ENCODE results near the gene DTX3L.

Gene DTX3L

DNA sequence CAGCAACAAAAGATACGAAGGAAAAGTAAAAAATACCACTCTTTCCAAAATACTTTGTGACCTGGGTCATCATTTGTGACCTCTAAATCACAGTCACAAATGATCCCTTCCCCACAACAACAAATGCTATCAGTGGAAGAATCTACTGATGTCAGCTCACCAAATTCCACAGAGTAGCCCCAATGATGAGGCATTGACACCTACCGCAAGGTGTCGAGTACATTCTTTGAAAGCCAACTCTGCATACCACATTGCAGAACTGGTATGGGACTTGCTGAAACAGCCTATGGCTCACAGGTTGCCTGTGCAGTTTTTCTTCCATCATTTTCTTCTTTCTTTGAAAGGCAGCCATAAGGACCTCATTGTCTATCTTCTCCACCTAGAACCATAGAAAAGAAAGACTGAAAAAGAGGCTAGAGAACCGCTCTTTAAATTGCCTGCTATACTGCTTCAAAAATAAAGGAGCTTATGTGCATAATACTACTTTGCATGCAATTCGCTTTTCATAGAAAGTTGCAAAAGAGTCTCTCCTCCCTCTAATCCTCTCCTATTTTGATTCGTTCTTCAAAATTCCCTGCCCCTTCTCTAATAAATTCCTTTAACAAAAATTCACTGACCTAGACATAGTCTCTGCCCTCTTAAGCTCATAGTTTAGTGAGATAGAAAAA is 28.0 kb upstream of the DTX3L start:
- no peaks in the 10 kb centered on the region for H3K27me3 ChIP-seq (ENCODE audit: insufficient read depth, low read length)
- no peak overlapping the region for H2AFZ ChIP-seq (ENCODE audit: low read length, unreplicated experiment)
- peaks cover 15% of the 10 kb centered on the region for H3K4me1 ChIP-seq (ENCODE audit: control insufficient read depth, insufficient read depth, low read length, unreplicated experiment)
- no peak overlapping the region for H3K4me3 ChIP-seq (ENCODE audit: low read depth, low read length)
- H3K79me2 ChIP-seq (ENCODE audit: control insufficient read depth, insufficient read depth, low read length, unreplicated experiment), result peaks cover 3% of the 10 kb centered on the region
- no peak overlapping the region for H3K27ac ChIP-seq (ENCODE audit: low read depth, low read length)
- peaks cover 68% of the 10 kb centered on the region for H3K36me3 ChIP-seq (ENCODE audit: insufficient read depth, low read length)

- peaks cover 15% of the 10 kb centered on the region for H3K4me1 ChIP-seq (ENCODE audit: control insufficient read depth, insufficient read depth, low read length, unreplicated experiment)
- H3K79me2 ChIP-seq (ENCODE audit: control insufficient read depth, insufficient read depth, low read length, unreplicated experiment), result peaks cover 3% of the 10 kb centered on the region
- no peak overlapping the region for H3K27ac ChIP-seq (ENCODE audit: low read depth, low read length)
- H3K27me3 ChIP-seq (ENCODE audit: insufficient read depth, low read length), result no peaks in the 10 kb centered on the region
- H2AFZ ChIP-seq (ENCODE audit: low read length, unreplicated experiment), result no peak overlapping the region
- H3K36me3 ChIP-seq (ENCODE audit: insufficient read depth, low read length), result peaks cover 65% of the 10 kb centered on the region
- H3K4me3 ChIP-seq (ENCODE audit: low read depth, low read length), result no peak overlapping the region
These were observed 27.5 kb upstream of the DTX3L start for GRCh38 chr3:122536632-122537001.

DNA sequence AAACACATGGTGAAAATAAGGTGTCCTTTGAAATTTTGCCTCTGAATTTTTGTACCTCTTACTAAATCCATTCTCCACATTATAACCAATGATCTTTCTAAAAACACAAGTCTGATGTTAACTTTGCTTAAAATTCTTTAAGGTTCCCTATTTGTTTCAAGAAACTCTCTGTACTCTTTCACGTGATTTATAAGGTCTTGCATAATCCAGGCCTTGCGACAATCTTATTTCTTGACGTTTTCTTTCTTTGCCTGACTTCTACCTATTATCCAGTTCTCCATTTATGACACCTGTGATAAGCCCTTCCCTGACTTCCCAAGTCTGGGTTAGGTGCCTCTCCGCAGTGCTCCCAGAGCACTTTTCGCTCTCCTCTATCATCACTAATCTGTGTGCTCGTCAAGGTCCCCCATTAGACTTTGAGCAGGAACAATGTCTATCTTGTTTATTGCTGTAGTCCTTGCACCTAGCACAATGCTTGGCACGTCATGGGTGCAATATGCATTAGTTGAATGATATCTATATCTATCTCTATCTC is 25.1 kb upstream of the DTX3L start:
- H3K4me3 ChIP-seq (ENCODE audit: low read depth, low read length), result no peak overlapping the region
- no peak overlapping the region for H2AFZ ChIP-seq (ENCODE audit: low read length, unreplicated experiment)
- peaks cover 3% of the 10 kb centered on the region for H3K79me2 ChIP-seq (ENCODE audit: control insufficient read depth, insufficient read depth, low read length, unreplicated experiment)
- no peaks in the 10 kb centered on the region for H3K27me3 ChIP-seq (ENCODE audit: insufficient read depth, low read length)
- peaks cover 5% of the 10 kb centered on the region for H3K4me1 ChIP-seq (ENCODE audit: control insufficient read depth, insufficient read depth, low read length, unreplicated experiment)
- no peak overlapping the region for H3K27ac ChIP-seq (ENCODE audit: low read depth, low read length)
- peaks cover 49% of the 10 kb centered on the region for H3K36me3 ChIP-seq (ENCODE audit: insufficient read depth, low read length)

GRCh38 chr3:122546151-122546550 is 18.0 kb upstream of the DTX3L start:
- Histone ChIP-seq H3K4me1 (ENCODE audit: control insufficient read depth, insufficient read depth, low read length, unreplicated experiment) (no peaks in the 10 kb centered on the region), H3K36me3 (ENCODE audit: insufficient read depth, low read length) (peaks cover 55% of the 10 kb centered on the region), H3K4me3 (ENCODE audit: low read depth, low read length) (no peak overlapping the region), H2AFZ (ENCODE audit: low read length, unreplicated experiment) (no peak overlapping the region), H3K79me2 (ENCODE audit: control insufficient read depth, insufficient read depth, low read length, unreplicated experiment) (peaks cover 4% of the 10 kb centered on the region), H3K27ac (ENCODE audit: low read depth, low read length) (no peak overlapping the region), H3K27me3 (ENCODE audit: insufficient read depth, low read length) (no peaks in the 10 kb centered on the region)

- Histone ChIP-seq H3K79me2 (ENCODE audit: control insufficient read depth, insufficient read depth, low read length, unreplicated experiment) (peaks cover 4% of the 10 kb centered on the region), H3K4me1 (ENCODE audit: control insufficient read depth, insufficient read depth, low read length, unreplicated experiment) (no peaks in the 10 kb centered on the region), H2AFZ (ENCODE audit: low read length, unreplicated experiment) (no peak overlapping the region), H3K27ac (ENCODE audit: low read depth, low read length) (no peak overlapping the region), H3K4me3 (ENCODE audit: low read depth, low read length) (no peak overlapping the region), H3K27me3 (ENCODE audit: insufficient read depth, low read length) (no peaks in the 10 kb centered on the region), H3K36me3 (ENCODE audit: insufficient read depth, low read length) (peaks cover 71% of the 10 kb centered on the region)
These were observed 16.1 kb upstream of the DTX3L start for GRCh38 chr3:122548076-122548475.

DNA sequence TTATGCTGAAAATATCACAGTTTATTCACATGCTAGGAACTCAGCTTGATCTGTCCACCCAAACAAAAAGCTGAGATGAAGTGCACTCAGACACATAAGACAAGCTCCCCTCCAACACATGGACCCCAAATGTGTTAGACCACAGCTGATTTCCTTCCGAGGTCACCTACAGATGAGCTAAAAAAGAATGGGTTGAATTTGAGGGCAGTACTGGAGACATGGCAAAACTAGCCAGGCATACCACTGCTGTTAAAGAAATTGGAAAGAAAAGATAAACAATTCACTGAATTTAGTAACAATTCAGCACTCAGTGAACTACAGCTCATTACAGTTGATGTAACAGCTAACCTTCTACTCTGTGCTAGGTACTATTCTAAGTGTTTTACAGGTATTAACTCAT is 15.5 kb upstream of the DTX3L start:
- Histone ChIP-seq H3K36me3 (ENCODE audit: insufficient read depth, low read length) (peaks cover 74% of the 10 kb centered on the region), H3K79me2 (ENCODE audit: control insufficient read depth, insufficient read depth, low read length, unreplicated experiment) (peaks cover 4% of the 10 kb centered on the region), H3K4me1 (ENCODE audit: control insufficient read depth, insufficient read depth, low read length, unreplicated experiment) (no peaks in the 10 kb centered on the region), H3K4me3 (ENCODE audit: low read depth, low read length) (no peak overlapping the region), H3K27me3 (ENCODE audit: insufficient read depth, low read length) (no peaks in the 10 kb centered on the region), H3K27ac (ENCODE audit: low read depth, low read length) (no peak overlapping the region), H2AFZ (ENCODE audit: low read length, unreplicated experiment) (no peak overlapping the region)

DNA sequence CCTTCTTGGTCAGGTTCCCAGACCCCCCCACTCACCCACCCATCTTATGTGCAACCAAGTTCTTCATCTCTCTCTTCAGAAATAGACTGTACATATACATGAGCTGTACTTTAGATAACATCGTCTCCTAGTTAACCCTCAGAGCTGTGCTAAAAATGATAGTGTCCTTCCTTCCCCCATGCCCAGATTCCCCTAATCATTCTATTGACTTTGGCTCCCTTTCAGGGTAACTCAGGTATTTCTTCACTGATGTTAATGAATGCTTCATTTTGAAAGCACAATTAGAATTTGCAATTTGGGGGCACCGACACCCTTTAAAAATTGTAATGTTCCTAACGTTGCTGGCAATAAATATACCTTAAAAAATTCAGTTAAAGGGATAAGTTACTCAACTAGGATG is 11.0 kb upstream of the DTX3L start:
- no peak overlapping the region for H3K27ac ChIP-seq (ENCODE audit: low read depth, low read length)
- H3K36me3 ChIP-seq (ENCODE audit: insufficient read depth, low read length), result peaks cover 70% of the 10 kb centered on the region
- peaks cover 11% of the 10 kb centered on the region for H3K4me1 ChIP-seq (ENCODE audit: control insufficient read depth, insufficient read depth, low read length, unreplicated experiment)
- H3K4me3 ChIP-seq (ENCODE audit: low read depth, low read length), result no peak overlapping the region
- H2AFZ ChIP-seq (ENCODE audit: low read length, unreplicated experiment), result no peak overlapping the region
- no peaks in the 10 kb centered on the region for H3K27me3 ChIP-seq (ENCODE audit: insufficient read depth, low read length)
- H3K79me2 ChIP-seq (ENCODE audit: control insufficient read depth, insufficient read depth, low read length, unreplicated experiment), result peaks cover 13% of the 10 kb centered on the region

DNA sequence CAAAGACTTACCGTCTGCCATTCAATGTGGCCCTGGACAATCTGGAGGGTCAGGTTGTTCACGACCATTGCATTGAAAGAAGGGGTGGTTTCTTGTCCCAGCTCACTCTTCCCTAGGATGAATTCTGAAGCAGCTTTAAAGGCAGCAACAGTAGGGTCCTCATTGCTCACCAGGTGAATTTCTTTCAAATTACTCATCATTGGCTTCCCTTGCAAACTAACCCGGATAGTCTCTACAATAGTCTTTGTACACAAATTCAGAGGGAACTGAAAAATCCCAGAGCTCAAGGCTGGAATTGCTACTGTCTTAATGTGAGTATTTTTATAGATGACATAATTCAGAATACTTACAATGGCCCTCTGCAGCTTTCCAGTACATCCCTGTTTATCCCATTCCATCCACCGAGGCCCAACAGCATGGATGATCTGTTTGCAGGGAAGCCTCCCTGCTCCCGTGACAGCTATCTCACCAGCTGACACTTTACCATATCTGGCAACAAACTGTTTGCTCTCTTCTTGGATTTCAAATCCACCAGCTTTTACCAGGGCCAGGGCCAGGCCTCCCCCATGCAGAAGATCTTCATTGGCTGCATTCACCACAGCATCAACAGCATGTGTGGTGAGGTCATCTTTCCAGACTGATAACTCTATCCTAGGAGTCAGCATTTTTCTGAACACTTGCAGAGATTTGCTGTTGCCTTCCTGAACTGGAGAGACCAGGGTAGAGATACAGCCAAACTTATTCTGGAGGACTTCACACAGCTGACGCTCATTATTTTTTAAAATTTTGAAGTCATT is 8.7 kb upstream of the DTX3L start:
- Histone ChIP-seq H2AFZ (ENCODE audit: low read length, unreplicated experiment) (no peak overlapping the region), H3K79me2 (ENCODE audit: control insufficient read depth, insufficient read depth, low read length, unreplicated experiment) (peaks cover 24% of the 10 kb centered on the region), H3K4me3 (ENCODE audit: low read depth, low read length) (no peak overlapping the region), H3K27me3 (ENCODE audit: insufficient read depth, low read length) (no peaks in the 10 kb centered on the region), H3K36me3 (ENCODE audit: insufficient read depth, low read length) (peaks cover 77% of the 10 kb centered on the region), H3K27ac (ENCODE audit: low read depth, low read length) (no peak overlapping the region), H3K4me1 (ENCODE audit: control insufficient read depth, insufficient read depth, low read length, unreplicated experiment) (peaks cover 11% of the 10 kb centered on the region)

DNA sequence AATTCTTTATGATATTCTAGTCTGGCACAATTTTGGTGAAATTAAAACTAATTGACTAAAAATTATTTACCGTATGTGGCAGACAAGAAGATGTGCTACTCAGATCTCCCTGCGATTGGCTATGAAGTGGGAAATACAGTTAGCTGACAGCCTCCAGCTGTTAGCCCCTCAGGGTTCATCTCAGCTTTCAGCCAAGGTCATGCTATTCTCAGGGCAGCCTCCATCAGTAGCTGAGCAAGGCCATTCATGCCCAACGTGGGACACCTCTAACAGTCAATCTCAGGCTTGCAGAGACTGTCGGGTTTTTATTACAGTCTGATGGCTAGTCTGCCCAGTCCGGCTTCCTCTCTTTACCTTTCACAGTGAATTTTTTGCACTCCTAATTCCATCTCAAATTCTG is 6.8 kb upstream of the DTX3L start:
- no peaks in the 10 kb centered on the region for H3K27me3 ChIP-seq (ENCODE audit: insufficient read depth, low read length)
- peaks cover 61% of the 10 kb centered on the region for H3K36me3 ChIP-seq (ENCODE audit: insufficient read depth, low read length)
- H3K27ac ChIP-seq (ENCODE audit: low read depth, low read length), result no peak overlapping the region
- no peak overlapping the region for H3K4me3 ChIP-seq (ENCODE audit: low read depth, low read length)
- H2AFZ ChIP-seq (ENCODE audit: low read length, unreplicated experiment), result no peak overlapping the region
- H3K4me1 ChIP-seq (ENCODE audit: control insufficient read depth, insufficient read depth, low read length, unreplicated experiment), result peaks cover 23% of the 10 kb centered on the region
- H3K79me2 ChIP-seq (ENCODE audit: control insufficient read depth, insufficient read depth, low read length, unreplicated experiment), result peaks cover 39% of the 10 kb centered on the region

DNA sequence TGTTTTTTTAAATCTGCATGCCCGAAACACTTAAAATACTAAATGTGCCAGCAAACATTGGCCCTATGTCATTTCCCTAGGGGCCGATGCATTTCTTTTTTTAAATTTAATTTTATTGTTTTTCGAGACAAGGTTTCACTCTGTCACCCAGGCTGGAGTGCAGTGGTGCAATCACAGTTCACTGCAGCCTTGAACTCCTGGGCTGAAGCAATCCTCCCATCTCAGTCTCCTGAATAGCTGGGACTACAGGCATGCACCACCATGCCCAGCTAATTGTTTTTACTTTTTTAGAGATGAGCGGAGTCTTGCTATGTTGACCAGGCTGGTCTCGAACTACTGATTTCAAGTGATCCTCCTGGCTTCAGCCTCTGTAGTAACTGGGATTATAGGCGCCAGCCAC is 5.5 kb upstream of the DTX3L start:
- peaks cover 30% of the 10 kb centered on the region for H3K4me1 ChIP-seq (ENCODE audit: control insufficient read depth, insufficient read depth, low read length, unreplicated experiment)
- no peak overlapping the region for H3K27ac ChIP-seq (ENCODE audit: low read depth, low read length)
- peaks cover 52% of the 10 kb centered on the region for H3K79me2 ChIP-seq (ENCODE audit: control insufficient read depth, insufficient read depth, low read length, unreplicated experiment)
- H3K4me3 ChIP-seq (ENCODE audit: low read depth, low read length), result no peak overlapping the region
- no peaks in the 10 kb centered on the region for H3K27me3 ChIP-seq (ENCODE audit: insufficient read depth, low read length)
- H3K36me3 ChIP-seq (ENCODE audit: insufficient read depth, low read length), result peaks cover 50% of the 10 kb centered on the region
- H2AFZ ChIP-seq (ENCODE audit: low read length, unreplicated experiment), result no peak overlapping the region

DNA sequence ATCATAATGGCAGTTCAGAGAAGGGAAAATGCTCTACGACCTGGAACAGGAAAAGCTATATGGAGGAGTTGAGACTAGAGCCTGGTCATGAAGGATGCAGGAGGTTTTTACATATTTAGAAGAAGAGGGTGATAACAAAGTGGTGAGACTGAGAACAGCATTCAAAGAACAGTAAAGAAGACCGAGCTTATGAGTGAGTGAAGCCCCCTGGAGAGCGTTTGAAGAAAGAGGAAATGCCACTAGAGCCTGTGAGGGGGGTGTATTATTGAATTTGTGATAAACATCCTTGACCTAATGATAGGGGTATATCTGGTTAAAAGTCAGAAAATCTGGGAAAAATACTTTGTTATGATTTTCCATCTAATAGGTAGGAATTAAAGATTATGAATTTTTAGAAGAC is 4.2 kb upstream of the DTX3L start:
- no peak overlapping the region for H3K4me3 ChIP-seq (ENCODE audit: low read depth, low read length)
- no peaks in the 10 kb centered on the region for H3K27me3 ChIP-seq (ENCODE audit: insufficient read depth, low read length)
- H3K79me2 ChIP-seq (ENCODE audit: control insufficient read depth, insufficient read depth, low read length, unreplicated experiment), result peaks cover 64% of the 10 kb centered on the region
- no peak overlapping the region for H2AFZ ChIP-seq (ENCODE audit: low read length, unreplicated experiment)
- H3K36me3 ChIP-seq (ENCODE audit: insufficient read depth, low read length), result peaks cover 44% of the 10 kb centered on the region
- peaks cover 30% of the 10 kb centered on the region for H3K4me1 ChIP-seq (ENCODE audit: control insufficient read depth, insufficient read depth, low read length, unreplicated experiment)
- no peak overlapping the region for H3K27ac ChIP-seq (ENCODE audit: low read depth, low read length)
